HG03025 (cell line): ENCODE measurements around the gene BCAS3.

Source experiments
- ATAC-seq: cut with Tn5 transposase; IDR thresholded peaks from one replicate; pipeline ENCODE4 v1.9.1; 2021; ENCODE audit warnings: mild to moderate bottlenecking, moderate library complexity; ENCODE audit not compliant: unreplicated experiment, low FRiP score

BCAS3 gene

GRCh38 chr17:61175298-61176142 lies 497.9 kb downstream of the BCAS3 start:
- ATAC-seq = no peak

GRCh38 chr17:61177351-61177750 lies 499.7 kb downstream of the BCAS3 start:
- no peak for ATAC-seq

GRCh38 chr17:61178284-61178683 lies 500.6 kb downstream of the BCAS3 start:
- ATAC-seq = no peak

GRCh38 chr17:61179380-61179806 lies 501.7 kb downstream of the BCAS3 start:
- ATAC-seq = no peak

- ATAC-seq = no peak
These were observed 506.1 kb downstream of the BCAS3 start for GRCh38 chr17:61183793-61184192.

GRCh38 chr17:61185385-61185784 lies 507.7 kb downstream of the BCAS3 start:
- no peak for ATAC-seq

GRCh38 chr17:61187038-61187437 lies 509.4 kb downstream of the BCAS3 start:
- ATAC-seq = no peak

GRCh38 chr17:61188081-61188480 lies 510.4 kb downstream of the BCAS3 start:
- no peak for ATAC-seq

- no peak for ATAC-seq
These were observed 512.3 kb downstream of the BCAS3 start for GRCh38 chr17:61189968-61190367.

GRCh38 chr17:61196302-61196704 lies 518.7 kb downstream of the BCAS3 start:
- ATAC-seq = no peak

- no peak for ATAC-seq
These were observed 519.1 kb downstream of the BCAS3 start for GRCh38 chr17:61196799-61197198.

GRCh38 chr17:61199431-61200338 lies 522.0 kb downstream of the BCAS3 start:
- ATAC-seq = no peak

- no peak for ATAC-seq
These were observed 522.7 kb downstream of the BCAS3 start for GRCh38 chr17:61200339-61200715.

- ATAC-seq = no peak
These were observed 523.6 kb downstream of the BCAS3 start for GRCh38 chr17:61201211-61201610.

GRCh38 chr17:61202564-61202963 lies 524.9 kb downstream of the BCAS3 start:
- no peak for ATAC-seq

- no peak for ATAC-seq
These were observed 526.0 kb downstream of the BCAS3 start for GRCh38 chr17:61203671-61204131.

GRCh38 chr17:61204456-61204855 lies 526.8 kb downstream of the BCAS3 start:
- no peak for ATAC-seq

- no peak for ATAC-seq
These were observed 527.8 kb downstream of the BCAS3 start for GRCh38 chr17:61205401-61205800.

- no peak for ATAC-seq
These were observed 528.3 kb downstream of the BCAS3 start for GRCh38 chr17:61205931-61206330.

- ATAC-seq = no peak
These were observed 529.3 kb downstream of the BCAS3 start for GRCh38 chr17:61206922-61207321.
